Measurements from ENCODE around the gene BCAS4.

BCAS4 gene

GRCh38 chr20:50916257-50916656, 121.4 kb downstream of the BCAS4 start:
- DNase-seq: no peak
- Mint-ChIP-seq H3K27ac (peak overlapping the region; percentile 54), H3K4me3 (no peak overlapping the region), H3K27me3 (ENCODE audit: low read depth, poor library complexity) (no peaks in the 10 kb centered on the region), H3K4me1 (peaks cover 66% of the 10 kb centered on the region), H3K36me3 (ENCODE audit: low read depth) (peaks cover 54% of the 10 kb centered on the region), H3K9me3 (no peaks in the 10 kb centered on the region)
- TF ChIP-seq CTCF (IDR thresholded peaks at IDR 0.05): no peak

GRCh38 chr20:50916934-50917333, 122.1 kb downstream of the BCAS4 start:
- Mint-ChIP-seq H3K4me3 (no peak overlapping the region), H3K4me1 (peaks cover 72% of the 10 kb centered on the region), H3K27ac (peak overlapping the region; percentile 67), H3K36me3 (ENCODE audit: low read depth) (peaks cover 47% of the 10 kb centered on the region), H3K9me3 (no peaks in the 10 kb centered on the region), H3K27me3 (ENCODE audit: low read depth, poor library complexity) (no peaks in the 10 kb centered on the region)
- no peak for DNase-seq
- TF ChIP-seq CTCF (IDR thresholded peaks at IDR 0.05): no peak

GRCh38 chr20:50918403-50918802, 123.5 kb downstream of the BCAS4 start:
- Mint-ChIP-seq H3K9me3 (no peaks in the 10 kb centered on the region), H3K4me1 (peaks cover 79% of the 10 kb centered on the region), H3K27me3 (ENCODE audit: low read depth, poor library complexity) (no peaks in the 10 kb centered on the region), H3K36me3 (ENCODE audit: low read depth) (peaks cover 49% of the 10 kb centered on the region), H3K4me3 (no peak overlapping the region), H3K27ac (peak overlapping the region; percentile 44)
- TF ChIP-seq CTCF (IDR thresholded peaks at IDR 0.05): no peak
- DNase-seq: no peak

- DNase-seq: no peak
- H3K27me3 Mint-ChIP-seq (ENCODE audit: low read depth, poor library complexity): no peaks in the 10 kb centered on the region
- H3K27ac Mint-ChIP-seq: peak overlapping the region; percentile 88
- peaks cover 46% of the 10 kb centered on the region for H3K36me3 Mint-ChIP-seq (ENCODE audit: low read depth)
- TF ChIP-seq CTCF (IDR thresholded peaks at IDR 0.05): no peak
- H3K4me3 Mint-ChIP-seq: peak overlapping the region; percentile 11
- no peaks in the 10 kb centered on the region for H3K9me3 Mint-ChIP-seq
- H3K4me1 Mint-ChIP-seq: peaks cover 76% of the 10 kb centered on the region
Measured at GRCh38 chr20:50919567-50919966, 124.7 kb downstream of the BCAS4 start.

- no peaks in the 10 kb centered on the region for H3K27me3 Mint-ChIP-seq (ENCODE audit: low read depth, poor library complexity)
- no peak for TF ChIP-seq CTCF (IDR thresholded peaks at IDR 0.05)
- H3K9me3 Mint-ChIP-seq: no peaks in the 10 kb centered on the region
- H3K36me3 Mint-ChIP-seq (ENCODE audit: low read depth): peaks cover 56% of the 10 kb centered on the region
- DNase-seq: no peak
- H3K4me3 Mint-ChIP-seq: no peak overlapping the region
- H3K4me1 Mint-ChIP-seq: peaks cover 75% of the 10 kb centered on the region
- no peak overlapping the region for H3K27ac Mint-ChIP-seq
Measured at GRCh38 chr20:50920997-50921396, 126.1 kb downstream of the BCAS4 start.

- TF ChIP-seq CTCF (IDR thresholded peaks at IDR 0.05): no peak
- H3K27ac Mint-ChIP-seq: peak overlapping the region; percentile 83
- no peak for DNase-seq
- H3K4me3 Mint-ChIP-seq: no peak overlapping the region
- H3K4me1 Mint-ChIP-seq: peaks cover 75% of the 10 kb centered on the region
- H3K9me3 Mint-ChIP-seq: no peaks in the 10 kb centered on the region
- H3K27me3 Mint-ChIP-seq (ENCODE audit: low read depth, poor library complexity): no peaks in the 10 kb centered on the region
- H3K36me3 Mint-ChIP-seq (ENCODE audit: low read depth): peaks cover 60% of the 10 kb centered on the region
Measured at GRCh38 chr20:50921803-50922501, 127.1 kb downstream of the BCAS4 start.

Measured in nephron progenitor cell (in vitro differentiated cells).